Measurements from ENCODE around the gene LRMDA.

LRMDA gene

DNA sequence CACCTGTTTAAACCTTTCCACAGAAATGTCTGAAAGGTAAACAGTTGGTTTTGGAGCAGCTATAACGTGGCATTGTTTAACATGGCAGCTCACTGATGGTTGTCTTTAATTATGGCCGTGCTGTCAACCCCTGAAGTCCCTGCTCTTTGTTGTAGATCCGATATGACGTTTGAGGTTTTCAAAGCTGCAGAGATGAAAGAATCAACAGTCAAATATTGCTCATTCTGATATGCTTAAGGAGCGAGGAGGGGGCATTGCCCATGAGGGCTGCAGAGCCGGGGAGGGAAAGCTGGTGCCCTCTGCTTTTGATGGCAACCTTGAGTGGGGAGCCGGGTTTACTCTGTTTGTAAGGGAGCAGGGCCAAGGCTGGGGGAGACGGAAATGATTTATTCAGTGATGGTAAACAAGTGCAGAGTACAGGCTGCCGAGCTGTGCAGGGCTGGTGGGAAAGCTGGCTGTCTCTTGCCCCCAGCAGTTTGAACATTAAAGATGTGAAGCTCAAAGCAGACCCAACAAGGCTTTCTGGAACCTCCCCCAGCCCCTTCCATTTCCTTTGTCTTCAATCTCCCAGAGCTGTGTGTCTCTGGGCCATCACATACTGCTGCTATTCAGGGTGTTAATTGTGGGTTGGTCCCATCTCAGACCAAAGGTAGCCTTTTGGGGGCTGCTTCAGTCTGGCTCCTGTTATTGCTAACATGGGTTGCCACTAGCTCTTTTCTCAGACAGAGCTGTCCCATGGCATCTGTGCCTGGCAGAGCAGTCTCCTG lies 345.5 kb downstream of the LRMDA start:
- DNase-seq (ENCODE audit: low read depth): no peak

DNA sequence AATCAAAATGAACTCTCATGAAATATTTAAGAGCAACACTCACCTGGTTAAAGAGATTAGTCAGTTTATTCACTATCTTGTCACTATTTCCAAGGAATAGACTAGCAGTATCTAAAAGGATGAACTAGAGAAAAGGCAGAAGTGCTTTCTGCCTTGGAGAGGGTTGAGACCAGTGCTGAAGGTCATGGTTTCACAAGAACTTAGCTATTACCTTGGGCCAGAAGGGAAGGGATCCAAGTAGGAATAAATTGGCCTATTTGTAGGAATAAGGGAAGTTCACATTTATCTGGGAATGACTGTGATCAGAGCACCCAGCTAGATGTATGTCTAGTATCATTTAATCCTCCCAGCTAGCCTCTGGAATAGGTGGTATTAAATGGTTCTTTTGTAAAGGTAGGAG lies 347.2 kb downstream of the LRMDA start:
- no peak for DNase-seq (ENCODE audit: low read depth)

DNA sequence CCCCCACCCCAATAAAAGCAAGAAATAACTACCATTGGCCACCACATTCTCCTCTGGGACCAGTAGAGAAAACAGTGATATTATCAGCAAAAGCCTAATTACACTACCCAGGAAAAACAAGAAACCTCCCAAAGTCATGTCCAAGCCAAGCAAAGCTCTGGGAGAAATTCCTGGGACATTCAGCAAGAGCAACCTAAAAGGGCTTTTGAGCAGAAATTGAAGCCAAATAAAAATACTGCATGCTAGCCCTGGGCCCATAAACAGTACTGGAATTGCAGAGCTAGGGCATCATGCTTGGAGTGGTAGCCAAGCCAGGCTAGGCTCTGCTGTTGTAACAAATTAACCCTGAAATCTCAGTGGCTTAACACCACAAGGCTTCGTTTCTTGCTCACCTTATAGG lies 347.9 kb downstream of the LRMDA start:
- DNase-seq (ENCODE audit: low read depth): no peak

DNA sequence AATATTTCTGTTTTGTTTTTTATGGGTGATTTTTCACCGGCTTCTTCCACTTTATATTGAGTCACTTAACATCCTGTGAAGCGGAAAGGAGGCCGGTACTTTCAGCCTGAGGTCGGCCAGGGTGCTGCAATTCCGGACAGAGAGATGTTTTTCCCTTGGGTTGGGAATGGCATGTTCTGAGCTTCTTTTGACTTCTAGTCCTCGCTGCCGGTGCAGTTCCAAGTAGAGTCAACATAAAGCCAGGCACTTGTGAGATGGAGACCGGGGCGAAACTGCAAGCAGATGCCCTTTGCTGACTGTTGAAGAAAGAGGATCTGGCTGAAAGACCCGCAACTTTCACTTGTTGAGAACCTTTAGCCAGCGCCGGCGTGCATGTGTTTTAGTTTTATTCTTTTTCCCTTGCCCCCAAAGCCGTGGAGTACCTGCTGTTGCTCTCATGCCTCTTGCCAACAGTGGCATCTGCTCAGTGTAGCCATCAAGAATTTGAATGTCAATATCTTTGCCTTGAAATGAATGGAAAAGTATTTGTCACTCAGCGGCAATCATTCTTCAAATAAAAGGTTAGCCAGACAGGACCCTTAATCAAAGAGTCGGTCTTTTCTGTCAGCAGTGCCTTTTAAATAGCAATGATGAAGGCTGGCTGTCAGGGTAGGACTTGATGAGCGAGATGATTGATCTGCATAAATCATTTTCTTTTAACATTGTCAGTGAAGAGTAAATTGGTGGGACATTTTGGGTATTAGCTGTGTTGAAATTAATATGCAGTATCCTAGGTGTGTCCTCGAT lies 351.2 kb downstream of the LRMDA start:
- no peak for DNase-seq (ENCODE audit: low read depth)

DNA sequence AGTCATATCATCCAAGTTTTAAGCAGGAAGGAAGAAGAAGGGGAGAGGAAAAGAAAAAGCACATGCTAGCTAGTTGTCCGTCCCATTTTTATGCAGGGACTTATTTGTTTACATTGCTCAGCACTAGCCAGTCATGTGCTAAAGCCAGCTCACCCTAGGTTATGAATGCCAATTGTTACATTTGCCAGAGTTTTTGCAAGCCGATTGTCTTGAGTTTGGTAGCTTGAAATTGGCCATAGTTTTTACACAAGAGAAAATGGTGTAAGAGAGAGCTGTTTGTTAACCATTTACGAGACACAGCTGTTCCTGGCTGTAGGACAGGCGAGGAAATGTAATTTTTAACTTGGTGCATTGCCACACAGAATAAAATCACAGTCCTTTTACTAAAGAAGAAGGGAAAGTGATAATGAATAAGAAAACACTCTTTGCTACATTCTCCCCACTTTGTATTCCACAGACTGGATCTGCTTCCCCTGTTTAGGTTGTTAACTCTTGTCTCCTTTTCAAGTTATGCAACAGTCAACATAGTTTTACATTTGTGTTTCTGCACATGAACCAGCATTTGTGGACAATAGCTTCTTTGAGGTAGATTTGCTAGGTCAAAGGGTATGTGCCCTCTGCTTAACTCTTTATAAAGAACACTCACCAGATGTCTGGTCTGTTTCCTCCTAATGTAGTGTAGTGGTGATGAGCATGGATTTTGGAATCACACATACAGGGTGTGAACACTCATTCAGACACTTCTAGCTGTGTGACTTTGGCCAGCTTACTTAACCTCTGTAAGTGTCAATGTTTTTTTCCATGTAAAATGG lies 357.2 kb downstream of the LRMDA start:
- no peak for DNase-seq (ENCODE audit: low read depth)

DNA sequence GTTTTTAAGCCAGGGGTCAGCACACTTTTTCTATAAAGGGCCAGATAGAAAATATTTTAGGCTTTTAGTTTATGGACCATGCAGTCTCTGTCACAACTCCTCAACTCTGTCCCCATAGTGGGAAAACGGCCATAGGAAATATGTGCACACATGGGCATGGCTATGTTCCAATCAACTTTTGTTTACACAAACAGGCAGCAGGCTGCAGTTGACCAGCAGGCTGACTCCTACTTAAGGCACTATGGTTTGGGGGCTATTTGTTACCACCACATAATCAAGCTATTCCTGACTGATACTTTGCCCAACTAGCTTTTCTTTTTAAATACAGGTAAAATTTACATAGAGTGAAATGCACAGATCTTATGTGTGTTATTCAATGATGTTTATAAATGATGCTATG lies 362.4 kb downstream of the LRMDA start:
- no peak for DNase-seq (ENCODE audit: low read depth)

DNA sequence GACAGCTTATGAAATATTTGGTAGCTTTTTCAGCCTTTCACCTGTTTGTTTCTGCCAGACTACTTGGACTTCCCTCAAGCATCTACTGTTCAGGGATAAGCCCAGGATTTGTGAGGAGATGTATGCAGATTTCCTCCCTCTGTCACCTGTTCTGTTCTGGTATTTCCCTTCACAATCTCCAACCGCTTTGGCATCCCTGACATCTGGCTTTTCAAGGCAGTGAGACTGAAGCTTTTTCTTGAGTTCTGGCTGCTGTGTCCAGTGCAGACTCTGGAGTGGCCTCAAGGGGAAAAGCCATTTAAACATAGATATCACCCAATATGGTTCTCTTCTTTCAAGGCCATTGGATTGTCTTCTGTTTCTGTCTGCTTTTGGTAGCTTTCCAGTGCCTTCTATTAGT lies 369.7 kb downstream of the LRMDA start:
- no peak for DNase-seq (ENCODE audit: low read depth)

DNA sequence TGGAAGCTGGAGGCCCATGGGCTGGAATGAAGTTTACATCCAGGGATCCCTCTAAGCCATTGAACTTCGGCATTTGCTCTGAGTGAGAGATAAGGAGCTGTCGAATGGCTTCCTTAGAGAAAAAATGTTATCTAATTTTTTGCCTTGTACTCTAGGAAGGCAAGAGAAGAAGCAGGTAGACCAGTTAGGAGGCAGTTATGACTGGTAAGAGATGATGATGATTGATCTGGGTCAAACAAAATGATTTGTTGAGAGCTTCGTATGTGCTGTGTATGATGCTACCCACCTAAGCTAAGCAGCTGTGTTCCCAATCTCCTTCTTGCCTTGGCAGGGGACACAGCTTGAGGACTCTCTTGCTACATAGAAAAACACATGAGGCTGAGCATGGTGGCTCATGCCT lies 370.2 kb downstream of the LRMDA start:
- DNase-seq (ENCODE audit: low read depth): no peak

DNA sequence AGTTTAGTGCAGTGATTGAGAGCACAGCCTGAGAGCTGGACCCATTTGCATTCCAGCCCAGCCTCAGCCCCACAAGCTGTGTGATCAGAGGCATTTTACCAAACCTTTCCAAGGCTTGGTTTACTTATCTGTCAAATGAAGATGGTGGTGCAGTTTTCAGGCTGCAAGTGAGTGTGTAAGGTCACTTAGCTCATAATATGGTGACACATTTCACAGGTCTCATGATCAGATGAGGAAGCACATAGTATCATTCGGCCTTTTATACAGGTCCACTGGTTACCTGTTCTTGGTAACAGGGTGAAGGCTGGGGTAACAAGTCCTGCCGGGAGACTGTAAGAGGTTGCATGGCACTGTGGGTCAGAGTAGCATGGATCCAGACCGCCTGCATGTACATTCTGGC lies 371.7 kb downstream of the LRMDA start:
- DNase-seq (ENCODE audit: low read depth): no peak

DNA sequence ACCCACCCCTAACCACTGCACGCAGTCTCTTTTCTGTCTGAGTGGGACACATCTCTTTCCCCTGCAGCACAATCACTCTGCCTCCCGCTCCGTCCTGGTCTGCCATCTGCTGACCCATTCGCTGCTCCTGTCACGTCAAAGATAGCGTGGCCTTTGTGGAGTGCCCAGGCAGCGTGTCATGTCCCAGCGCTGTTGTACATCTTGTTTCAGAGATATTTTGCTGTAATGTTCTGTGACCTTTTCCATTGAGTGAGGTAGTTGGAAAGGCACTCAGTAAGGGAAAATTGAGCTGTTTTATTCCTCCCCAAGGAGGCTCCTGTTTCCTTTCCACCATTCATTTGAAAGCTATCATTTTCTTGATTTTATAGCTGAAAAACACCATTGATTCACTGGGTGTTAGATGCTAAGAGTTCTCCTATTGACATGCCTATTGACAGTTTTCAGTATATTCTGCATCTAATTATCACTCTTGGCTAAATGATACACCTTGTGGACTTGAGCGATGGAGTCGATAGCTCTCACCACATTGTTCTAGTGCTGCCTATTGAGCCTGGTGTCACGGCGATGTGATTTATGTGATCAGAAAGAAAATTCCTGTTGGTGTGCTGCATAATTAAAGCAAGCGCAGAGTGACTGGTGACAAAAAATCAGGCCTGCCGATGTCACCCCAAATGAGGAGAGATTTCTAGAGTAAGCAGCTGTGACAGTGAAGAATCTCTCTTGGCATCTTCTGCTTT lies 372.6 kb downstream of the LRMDA start:
- DNase-seq (ENCODE audit: low read depth): no peak

DNA sequence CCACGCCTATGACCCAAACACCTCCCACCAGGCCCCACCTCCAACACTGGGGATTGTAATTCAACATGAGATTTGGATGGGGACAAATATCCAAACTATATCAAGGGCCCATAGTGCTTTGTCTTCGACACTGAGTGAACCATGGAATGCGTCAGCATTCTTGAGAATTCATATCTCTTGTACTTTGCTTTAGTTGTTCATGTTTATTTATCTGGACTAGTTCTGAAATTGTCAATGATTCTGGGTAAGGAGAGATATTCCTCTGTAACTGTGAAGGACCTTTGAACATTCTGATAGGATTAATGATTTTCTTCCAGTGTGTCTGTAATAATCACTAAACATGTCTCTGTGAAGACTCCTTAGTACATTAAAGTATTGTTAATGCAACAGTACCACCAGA lies 374.8 kb downstream of the LRMDA start:
- no peak for DNase-seq (ENCODE audit: low read depth)

DNA sequence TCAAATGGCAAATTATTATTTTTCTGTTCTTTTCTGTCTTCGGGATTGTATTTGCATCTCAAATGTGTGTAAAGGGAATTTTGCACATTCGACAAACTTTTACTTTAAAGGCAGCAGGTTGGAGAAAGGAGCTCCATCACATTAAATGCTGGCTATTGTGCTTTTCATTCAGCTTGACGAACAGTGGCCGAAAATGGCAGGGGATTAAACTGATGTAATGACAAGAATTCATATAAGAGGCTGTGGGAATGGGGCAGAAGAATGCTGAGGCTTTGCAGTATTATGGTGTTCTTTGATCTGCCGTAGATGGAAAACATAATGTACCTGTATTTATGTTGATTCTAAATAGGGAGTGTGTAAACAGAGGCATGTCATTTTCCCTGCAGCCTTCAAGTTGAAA lies 376.0 kb downstream of the LRMDA start:
- no peak for DNase-seq (ENCODE audit: low read depth)

DNA sequence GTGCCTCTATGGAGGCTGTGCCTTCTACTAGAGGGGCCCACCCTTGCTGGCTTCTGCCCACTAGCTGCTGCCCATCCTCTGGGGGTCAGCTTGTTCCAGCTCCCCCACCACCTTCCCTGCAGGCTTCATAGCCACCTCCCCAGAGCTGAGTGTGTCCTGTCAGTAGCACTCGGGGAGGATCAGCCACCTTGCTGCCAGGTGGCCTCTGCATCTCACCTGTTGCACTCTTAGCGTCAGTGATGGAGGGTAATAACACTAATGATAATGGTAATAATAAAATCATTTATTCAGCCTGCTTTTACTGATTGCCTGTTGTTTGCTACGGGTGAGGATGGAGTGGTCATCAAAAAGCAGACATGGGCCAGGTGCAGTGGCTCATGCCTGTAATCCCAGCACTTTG lies 377.6 kb downstream of the LRMDA start:
- no peak for DNase-seq (ENCODE audit: low read depth)

DNA sequence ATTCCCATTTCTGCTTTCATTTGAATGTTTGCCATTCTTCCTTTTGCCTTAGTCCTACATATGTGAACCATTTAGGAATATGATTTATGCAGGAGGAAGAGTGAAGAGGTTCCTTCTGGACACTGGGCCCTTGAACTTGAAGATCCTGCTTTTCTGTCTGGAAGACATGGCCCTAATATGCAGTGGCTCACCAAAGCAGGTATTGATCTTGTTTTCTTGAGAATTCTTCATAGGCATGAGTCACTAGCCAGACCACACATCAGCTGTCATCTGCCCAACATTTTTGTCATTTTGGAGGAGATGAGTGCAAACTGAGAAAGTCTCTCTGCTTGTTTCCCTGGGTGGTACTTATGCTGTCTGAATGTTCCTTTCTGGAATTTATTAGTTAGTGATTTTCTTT lies 382.6 kb downstream of the LRMDA start:
- DNase-seq (ENCODE audit: low read depth): no peak

DNA sequence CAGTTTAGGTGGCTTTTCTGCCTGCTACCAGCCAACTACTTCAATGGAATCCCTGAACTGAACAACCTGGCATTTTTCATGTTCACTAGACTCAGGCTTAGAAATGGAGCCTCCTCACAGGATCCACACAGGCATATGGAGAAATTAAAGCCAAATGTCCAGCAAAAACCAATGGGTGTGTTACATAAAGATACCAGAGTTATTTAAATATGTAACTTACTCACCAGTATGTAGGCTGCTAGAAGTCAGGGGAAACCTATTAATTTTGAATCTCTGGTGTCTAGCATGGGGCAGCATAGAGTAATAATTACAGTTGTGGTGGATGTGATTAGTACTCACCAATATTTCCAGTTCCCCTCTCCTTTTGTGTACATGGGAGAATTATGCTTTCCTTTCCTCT lies 383.6 kb downstream of the LRMDA start:
- DNase-seq (ENCODE audit: low read depth): no peak

DNA sequence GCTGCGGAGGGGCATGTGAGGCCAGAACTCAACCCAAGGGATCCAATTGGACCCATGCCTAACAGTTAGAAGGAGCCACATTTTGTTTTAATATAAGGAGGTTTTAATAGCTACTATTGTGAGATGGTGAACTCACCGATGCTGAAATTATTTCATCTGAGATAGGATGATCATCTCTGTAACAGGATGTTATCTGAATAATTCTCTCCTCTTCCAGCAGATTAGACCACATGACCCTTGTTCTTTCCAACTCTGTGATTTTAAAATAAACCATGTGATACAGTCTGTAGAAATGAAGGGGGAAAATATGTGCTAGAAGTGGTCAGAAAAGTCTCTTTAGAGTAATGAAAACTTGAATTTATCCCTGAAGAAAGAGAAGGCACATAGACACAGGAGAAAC lies 385.8 kb downstream of the LRMDA start:
- DNase-seq (ENCODE audit: low read depth): no peak

DNA sequence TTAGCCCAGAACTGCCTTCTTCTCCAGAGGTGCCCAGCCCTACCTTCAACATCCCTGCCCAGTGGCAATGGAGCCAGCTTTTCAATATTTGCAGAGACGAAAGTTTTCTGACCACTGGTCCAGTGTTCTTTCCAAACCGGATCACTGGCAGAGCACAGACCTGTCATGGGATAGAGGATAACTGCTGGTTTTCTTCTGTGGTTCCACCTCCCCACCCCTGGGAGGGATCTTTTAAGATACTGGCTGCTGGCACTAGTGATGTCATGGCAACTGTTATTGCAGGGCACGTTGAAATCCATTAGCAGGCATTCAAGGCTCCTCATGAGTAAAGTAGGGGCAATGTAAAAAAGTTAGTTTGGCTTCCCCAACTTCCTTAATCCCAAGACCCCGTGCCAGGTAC lies 387.1 kb downstream of the LRMDA start:
- DNase-seq (ENCODE audit: low read depth): no peak

DNA sequence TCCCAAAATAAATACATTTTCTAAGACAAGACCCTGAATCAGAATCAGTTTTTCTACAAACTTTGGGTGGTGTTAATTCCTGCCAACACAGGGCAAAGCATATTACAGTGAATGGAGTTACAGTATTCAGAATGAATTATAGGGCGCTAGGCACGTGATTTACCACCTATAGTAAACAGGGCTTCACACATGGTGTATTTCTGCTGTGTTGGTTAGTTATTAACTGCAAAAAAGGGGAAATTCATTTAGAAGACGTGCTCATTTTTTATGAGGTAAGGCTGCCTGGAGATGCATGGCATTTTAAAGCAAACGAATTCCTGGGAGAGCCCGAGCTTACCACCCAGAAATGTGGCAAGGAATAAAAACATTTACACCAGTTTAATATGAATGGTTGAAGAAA lies 393.8 kb downstream of the LRMDA start:
- no peak for DNase-seq (ENCODE audit: low read depth)

DNA sequence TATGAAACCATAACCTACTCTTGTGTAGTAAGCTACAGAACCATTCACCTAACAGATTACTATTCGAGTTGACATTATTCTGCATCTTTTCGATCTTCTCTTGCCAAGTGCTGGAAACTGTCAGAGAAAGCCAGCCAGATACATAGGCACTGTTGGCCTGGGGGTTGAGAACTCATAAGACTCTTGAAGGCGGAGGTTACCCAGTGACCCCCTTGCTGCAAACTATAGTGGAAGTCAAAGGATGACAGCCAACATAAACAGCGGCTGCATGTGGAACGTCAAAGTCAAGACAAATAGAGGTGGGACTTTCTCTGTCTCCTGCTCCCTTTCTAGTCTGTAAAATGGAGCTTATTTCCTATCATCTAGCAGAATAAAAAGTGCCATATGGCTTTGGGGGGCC lies 394.2 kb downstream of the LRMDA start:
- no peak for DNase-seq (ENCODE audit: low read depth)

DNA sequence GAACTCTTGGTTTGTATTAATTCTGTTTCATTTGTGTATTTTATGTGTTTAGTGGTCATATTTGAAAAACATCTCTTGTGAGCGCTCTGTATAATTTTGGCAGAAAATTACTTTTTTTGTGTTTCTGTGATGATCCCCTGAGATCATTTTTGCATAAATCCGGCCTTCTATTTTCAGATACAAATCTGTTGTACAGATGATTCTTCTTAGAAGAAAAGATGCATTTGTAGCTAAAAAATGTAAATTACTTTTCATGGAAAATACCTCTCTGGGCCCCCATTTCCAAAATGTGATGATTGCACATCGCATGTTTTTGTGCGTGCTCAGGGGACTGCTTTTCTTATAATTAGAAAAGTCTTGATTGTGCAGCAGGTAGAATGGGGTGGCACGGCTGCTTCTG lies 395.4 kb downstream of the LRMDA start:
- no peak for DNase-seq (ENCODE audit: low read depth)

DNA sequence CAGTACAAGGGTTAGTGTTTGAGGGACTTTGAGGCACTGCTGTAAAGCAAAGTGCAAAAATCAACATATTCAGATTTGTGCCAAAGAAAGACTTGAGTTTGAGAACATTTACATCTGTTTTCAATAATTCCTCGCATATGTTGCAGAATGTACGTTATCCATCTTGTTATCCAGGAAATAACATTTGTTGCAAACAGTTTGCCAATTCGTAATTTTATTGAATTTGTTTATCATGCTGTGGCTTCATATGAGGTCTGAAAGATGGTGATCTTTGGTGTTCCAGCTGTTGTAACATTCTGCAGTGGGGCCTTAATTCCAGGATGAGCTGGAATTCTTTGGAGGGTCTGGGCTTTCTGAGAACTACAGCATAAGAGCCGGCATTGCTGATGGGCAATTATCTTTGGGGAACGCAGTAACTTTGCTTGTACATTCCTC lies 396.2 kb downstream of the LRMDA start:
- no peak for DNase-seq (ENCODE audit: low read depth)

DNA sequence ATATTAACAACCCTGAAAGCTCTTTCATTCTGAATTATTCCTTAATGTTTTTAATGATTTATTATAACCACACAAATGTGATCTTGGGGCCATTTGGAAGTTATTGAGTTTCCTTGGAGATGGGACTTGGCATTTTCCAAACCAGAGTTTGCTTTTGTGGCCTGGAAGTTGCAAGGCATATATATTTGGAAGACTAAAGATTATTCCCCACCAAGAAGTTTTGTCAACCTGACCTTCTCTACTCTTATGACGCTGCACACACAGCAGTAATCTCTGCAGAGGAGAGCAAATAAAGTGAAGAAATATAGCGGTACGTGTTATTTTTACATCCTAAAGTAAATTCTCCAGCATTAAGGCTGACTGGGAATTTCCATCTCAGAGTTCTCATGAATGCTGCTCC lies 397.0 kb downstream of the LRMDA start:
- no peak for DNase-seq (ENCODE audit: low read depth)

Data from activated T-cell treated with anti-CD3 and anti-CD28 coated beads for 24 hours (primary cell).